GM21786 (cell line): ENCODE results near the gene SEC31B.

Experiments
- ATAC-seq: cut with Tn5 transposase; IDR thresholded peaks from one replicate; pipeline ENCODE4 v1.9.1; 2021; ENCODE audit not compliant: unreplicated experiment

The SEC31B gene

GRCh38 chr10:100528921-100529474, 9.3 kb upstream of the SEC31B start:
- ATAC-seq, result no peak

DNA sequence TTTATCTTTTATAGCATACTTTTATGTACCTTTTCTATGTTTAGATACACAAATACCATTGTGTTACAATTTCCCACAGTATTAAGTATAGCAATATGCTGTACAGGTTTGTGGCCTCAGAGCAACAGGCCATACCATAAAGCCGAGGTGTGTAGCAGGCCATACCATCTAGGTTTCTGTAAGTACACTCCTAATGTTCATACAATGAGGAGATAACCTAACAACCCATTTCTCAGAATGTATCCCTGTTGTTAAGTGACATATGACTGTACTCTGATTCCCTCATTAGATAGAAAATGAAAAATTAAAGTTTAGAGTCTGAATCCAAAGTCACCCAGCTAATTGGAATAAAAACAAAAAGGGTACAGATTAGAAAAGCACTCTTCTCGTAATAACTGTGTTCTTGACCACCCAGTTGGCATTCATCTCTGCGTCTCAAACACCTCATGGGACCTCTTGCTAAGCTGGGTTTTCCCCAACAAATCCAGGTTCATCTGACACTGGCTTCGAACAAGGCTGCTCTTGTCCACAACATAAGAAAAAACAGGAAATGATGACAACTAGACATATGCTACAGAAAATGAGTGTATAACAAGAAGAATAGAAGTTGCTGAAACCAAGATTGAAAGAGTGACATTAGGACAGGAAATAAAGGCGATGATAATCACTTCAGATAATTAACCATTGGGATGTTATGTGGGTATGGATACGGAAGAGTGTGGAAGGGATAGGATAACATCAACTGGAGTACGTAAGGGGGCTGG, 8.6 kb upstream of the SEC31B start:
- ATAC-seq, result no peak

GRCh38 chr10:100524638-100525037, 5.0 kb upstream of the SEC31B start:
- no peak for ATAC-seq

- no peak for ATAC-seq
Observed at GRCh38 chr10:100524206-100524605, 4.5 kb upstream of the SEC31B start.

DNA sequence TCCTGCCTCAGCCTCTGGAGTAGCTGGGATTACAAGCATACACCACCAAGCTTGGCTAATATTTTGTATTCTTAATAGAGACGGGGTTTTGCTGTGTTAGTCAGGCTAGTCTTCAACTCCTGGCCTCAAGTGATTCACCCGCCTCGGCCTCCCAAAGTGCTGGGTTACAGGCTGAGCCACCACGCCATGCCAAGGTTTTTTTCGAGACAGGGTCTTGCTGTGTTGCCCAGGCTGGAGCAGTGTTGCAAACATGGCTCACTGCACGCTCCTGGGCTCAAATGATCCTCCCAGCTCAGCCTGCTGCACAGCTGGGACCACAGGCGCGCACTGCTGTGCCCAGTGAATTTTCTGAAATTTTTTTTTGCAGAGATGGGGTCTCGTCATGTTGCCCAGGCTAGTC, 3.3 kb upstream of the SEC31B start:
- no peak for ATAC-seq

DNA sequence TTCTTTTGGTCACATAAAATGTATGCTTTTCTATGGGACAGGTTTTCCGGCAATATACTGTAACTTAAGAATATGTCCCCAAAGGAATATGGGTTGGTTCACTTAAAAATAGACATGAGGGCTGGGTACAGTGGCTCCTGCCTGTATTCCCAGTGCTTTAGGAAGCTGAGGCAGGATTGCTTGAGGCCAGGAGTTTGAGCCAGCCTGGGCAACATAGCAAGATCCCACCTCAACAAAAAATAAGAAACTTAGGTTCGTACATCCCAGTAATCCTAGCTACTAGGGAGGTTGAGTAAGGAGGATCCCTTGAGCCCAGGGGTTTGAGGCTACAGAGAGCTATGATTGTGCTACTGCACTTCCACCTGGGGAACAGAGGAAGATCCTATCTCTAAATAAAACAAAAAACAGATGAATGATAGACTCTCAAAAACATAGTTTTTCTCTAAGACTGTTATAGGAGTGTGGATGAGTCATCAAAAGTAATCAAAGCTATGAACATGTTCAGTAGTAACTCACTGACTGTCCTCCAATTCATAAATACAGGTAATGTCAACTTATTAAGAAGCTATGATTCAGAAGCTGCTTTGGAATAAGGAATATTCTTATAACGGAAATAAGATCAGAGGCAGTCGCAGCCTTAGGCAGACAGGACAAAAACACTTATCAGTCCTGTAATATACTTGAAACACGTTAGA, 2.6 kb upstream of the SEC31B start:
- no peak for ATAC-seq

GRCh38 chr10:100520811-100521210, 1.1 kb upstream of the SEC31B start:
- no peak for ATAC-seq

DNA sequence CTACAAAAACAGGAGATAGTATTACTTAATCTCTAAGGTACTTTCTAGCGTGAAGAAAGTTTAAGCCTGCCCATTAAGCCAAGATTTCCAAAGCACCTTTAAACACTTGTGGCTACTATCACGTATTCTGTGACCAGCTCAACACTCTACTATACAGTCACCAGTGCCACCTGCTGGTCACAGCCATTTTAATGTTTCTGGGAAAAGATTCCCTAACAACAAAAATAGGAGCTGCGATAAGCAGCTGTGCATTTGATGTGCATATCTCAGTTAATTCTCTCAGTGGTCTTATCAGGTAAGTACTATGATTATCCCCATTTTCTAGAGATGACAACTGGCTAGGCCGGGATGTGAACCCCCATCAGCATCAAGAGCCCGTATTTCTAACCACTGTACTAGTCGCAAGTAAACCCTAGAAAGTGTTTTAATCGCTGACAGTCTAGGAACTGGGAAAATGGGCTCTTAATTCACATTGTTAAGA, 860 bp downstream of the SEC31B start:
- ATAC-seq, result no peak

GRCh38 chr10:100516847-100517246, 2.8 kb downstream of the SEC31B start:
- ATAC-seq, result no peak

DNA sequence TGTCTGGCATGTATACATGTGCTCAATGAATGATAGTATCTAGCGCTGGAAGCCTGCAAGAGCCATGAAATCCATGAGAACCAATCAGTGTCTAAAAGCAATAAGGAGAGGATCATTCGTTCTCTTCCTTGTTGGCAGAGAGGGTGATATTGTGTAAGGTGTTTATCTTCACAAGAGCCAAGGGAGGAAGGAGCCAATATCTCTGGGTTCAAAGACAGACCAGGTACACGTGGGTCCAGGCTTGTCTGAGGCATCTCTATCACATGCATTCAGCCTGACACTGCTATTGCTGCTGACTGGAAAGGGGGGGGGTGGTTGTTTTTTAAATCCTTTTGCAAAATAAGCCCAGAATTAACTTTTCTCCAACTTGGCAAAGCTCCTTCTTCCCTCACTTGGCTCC, 4.0 kb downstream of the SEC31B start:
- ATAC-seq, result no peak

GRCh38 chr10:100510533-100511308, 8.9 kb downstream of the SEC31B start:
- peak; percentile 64 for ATAC-seq

- ATAC-seq, result no peak
Observed at GRCh38 chr10:100509241-100509840, 10.3 kb downstream of the SEC31B start.

DNA sequence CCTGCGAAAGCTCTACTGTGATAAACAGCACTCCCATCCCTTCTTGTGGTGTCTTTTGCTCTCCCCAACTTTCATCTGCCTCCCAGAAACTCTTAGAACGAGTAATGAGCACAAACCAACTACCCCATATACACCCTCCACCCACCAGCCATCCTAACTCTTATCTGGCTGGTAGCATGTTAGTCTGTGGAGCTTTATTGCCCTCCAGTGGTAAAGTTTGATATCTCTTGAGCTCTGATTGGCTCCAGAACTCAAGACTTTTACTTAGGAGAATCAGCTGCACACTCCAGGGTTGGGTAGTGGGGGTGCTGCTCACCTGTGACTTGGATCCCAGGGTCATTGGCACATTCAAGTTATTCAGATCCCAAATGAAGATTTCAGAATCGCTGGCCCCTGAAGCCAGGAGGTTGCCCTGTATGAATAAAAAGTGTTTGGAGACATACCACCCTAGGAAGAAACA, 10.9 kb downstream of the SEC31B start:
- no peak for ATAC-seq

- ATAC-seq, result no peak
Observed at GRCh38 chr10:100508266-100508665, 11.4 kb downstream of the SEC31B start.

DNA sequence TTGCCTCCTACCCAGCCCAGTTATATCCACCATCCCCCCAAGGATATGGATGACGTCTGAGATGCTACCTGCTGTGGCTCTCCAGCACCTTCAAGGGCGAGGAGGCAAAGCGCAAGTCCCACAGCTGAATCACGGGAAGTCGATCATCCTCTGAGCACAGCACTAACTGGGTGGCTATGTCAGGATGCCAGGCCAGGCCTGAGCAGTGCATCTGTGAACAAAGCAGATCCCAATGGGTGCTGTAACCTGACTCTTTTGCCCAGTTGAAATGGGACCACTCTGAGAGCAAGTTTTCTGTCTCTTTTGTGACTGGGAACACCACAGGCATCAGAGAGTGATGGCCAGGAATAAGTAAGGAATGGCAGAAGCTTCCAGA, 12.3 kb downstream of the SEC31B start:
- no peak for ATAC-seq

DNA sequence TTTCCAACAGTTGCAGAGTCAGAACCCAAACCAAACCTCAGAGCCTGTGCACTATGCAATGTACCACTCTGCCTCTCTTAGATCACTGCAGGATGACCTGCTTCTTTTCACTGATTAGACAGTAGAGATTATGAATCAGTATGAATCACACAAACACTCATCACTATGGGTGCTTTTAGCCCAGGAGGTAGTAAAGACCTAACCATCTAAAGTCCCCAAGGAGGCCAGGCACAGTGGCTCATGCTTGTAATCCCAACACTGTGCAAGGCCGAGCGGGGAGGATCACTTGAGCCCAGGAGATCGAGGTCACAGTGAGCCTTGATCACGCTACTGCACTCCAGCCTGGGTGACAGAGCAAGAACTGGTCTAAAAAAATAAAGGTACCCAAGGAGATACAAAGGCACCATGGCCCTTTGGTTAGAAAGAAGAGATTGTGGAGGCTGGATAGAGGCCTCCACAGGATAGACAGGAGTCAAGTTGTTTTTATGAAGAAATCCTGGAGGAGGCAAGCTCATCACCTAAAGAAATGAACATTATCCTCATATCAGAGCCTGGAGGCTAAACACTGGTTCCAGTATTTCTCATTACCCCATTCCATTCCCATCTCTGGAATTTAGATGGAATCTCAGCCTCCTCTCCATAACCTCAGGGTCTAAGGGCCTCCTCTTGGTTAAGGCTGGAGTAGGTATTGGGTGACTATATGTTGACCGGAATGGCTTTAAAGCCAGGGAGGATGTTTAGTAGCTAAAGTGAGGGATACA, 12.9 kb downstream of the SEC31B start:
- no peak for ATAC-seq

DNA sequence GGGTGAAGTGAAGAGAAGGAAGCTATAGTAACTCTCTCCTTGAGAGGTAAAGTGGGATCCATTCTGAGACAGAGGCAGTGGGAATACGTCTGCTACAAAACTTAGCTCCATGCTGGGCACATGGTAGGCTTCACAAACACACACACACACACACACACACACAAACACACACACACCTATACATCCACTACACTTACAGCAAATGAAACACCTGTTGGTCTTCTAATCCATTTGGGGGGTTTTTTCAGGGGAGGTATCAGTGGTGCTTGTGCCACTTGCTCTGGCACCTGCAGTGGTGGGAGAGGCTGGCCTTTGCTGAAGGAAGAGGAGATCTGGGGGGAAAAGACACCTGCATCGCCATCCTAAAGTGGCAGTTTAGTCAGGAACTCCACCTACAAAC, 14.5 kb downstream of the SEC31B start:
- no peak for ATAC-seq

- no peak for ATAC-seq
Observed at GRCh38 chr10:100504096-100504495, 15.6 kb downstream of the SEC31B start.

DNA sequence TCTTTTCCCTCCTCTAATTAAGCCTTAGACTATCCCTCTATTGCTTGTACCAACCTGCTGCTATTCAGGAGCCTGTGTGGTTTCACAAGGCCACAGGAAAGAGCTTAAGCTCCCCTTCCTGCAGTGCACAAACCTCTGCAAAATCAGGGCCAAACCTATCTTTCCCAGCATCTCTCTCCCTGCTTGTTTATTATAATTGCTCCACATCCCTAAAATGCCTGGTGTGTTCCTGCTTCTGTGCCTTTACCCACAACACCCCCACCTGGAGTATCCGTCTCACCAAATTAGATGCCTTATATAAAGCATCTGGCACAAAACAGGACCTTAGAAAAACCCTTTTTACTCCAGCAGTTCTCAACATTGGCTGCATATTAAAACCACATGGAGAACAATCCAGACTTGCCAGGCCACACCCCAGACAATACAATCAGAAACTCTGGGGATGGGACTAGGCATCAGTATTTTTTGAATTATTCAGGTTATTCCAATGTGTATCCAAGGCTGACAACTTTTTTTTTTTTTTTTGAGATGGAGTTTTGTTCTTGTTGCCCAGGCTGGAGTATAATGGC, 16.7 kb downstream of the SEC31B start:
- no peak for ATAC-seq

DNA sequence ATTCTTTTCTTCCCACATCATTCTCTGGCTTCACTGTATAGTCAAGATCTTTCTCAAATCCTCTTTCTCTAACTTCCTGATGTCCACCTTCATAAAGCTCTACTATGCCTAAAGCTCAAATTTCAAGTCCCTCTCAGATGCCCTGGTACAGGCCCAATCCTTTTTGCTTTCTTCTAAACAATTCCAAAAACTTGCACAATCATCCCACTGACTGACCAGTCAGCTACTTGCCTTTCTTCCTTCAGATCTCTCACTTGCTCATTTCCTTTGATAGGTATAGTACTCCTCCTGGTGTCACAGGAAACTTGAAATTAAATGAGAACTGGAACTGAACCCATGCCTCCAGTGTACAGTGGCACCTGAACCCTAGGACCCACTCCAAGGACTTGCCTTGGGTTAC, 18.2 kb downstream of the SEC31B start:
- ATAC-seq, result no peak
